GM23338 (cell line): ENCODE measurements around the gene RBL2. TPM values are rescaled to one million over a fixed set of nuclear protein-coding genes. Genes with fewer than 3 reads are reported as not detected.

Experiments used
- ATAC-seq: fragments of 200-7000 bp; cut with Tn5 transposase; 3 replicates; pipeline ENCODE4 v1.9.1; 2020
- DNase-seq: peaks from one replicate; pipeline ENCODE4 v3.0.0-alpha.2; 2015; ENCODE audit warnings: low spot score
- H2AFZ ChIP-seq: fragments of 200-600 bp; sonication (generic); 2 replicates; pipeline ENCODE4 v1.8.0; 2016; ENCODE audit warnings: antibody characterized with exemption, mild to moderate bottlenecking, moderate library complexity
- H3F3A ChIP-seq: fragments of 200-600 bp; sonication (generic); replicated peaks from 2 replicates; pipeline ENCODE4 v1.8.0; 2017; ENCODE audit warnings: antibody characterized with exemption, mixed run types, low read depth
- H3K27ac ChIP-seq: fragments of 200-600 bp; sonication (generic); 2 replicates; pipeline ENCODE4 v1.6.1; 2016; ENCODE audit warnings: low read depth
- H3K27me3 ChIP-seq: fragments of 200-600 bp; sonication (generic); 2 replicates; pipeline ENCODE4 v1.8.0; 2016; ENCODE audit warnings: mild to moderate bottlenecking, mixed run types, moderate library complexity; ENCODE audit not compliant: insufficient read depth
- H3K36me3 ChIP-seq: fragments of 200-600 bp; sonication (generic); 2 replicates; pipeline ENCODE4 v1.8.0; 2016; ENCODE audit warnings: mild to moderate bottlenecking; ENCODE audit not compliant: insufficient read depth
- H3K4me1 ChIP-seq: fragments of 200-600 bp; sonication (generic); 2 replicates; pipeline ENCODE4 v1.8.0; 2016; ENCODE audit warnings: mild to moderate bottlenecking, moderate library complexity; ENCODE audit not compliant: insufficient read depth
- H3K4me2 ChIP-seq: fragments of 200-600 bp; sonication (generic); 2 replicates; pipeline ENCODE4 v1.7.1; 2017; ENCODE audit warnings: mixed run types
- H3K4me3 ChIP-seq: fragments of 200-600 bp; sonication (generic); 2 replicates; pipeline ENCODE4 v1.6.1; 2016; ENCODE audit warnings: mixed run types
- H3K79me2 ChIP-seq: fragments of 200-600 bp; sonication (generic); replicated peaks from 2 replicates; pipeline ENCODE4 v1.8.0; 2017; ENCODE audit warnings: mild to moderate bottlenecking; ENCODE audit not compliant: insufficient read depth
- H3K9me2 ChIP-seq: fragments of 200-600 bp; sonication (generic); 2 replicates; pipeline ENCODE4 v1.8.0; 2017; ENCODE audit not compliant: insufficient read depth
- H4K20me1 ChIP-seq: fragments of 200-600 bp; sonication (generic); replicated peaks from 2 replicates; pipeline ENCODE4 v1.8.0; 2017; ENCODE audit warnings: mild to moderate bottlenecking; ENCODE audit not compliant: insufficient read depth
- H3K27ac Mint-ChIP-seq: 2 replicates; pipeline ENCODE4 v1.8.0; 2020; ENCODE audit warnings: inconsistent platforms, mild to moderate bottlenecking, moderate library complexity, mixed read lengths
- H3K27me3 Mint-ChIP-seq: 3 replicates; pipeline ENCODE4 v1.8.0; 2022; ENCODE audit warnings: low read depth, mild to moderate bottlenecking, moderate library complexity, mixed read lengths, inconsistent platforms; ENCODE audit not compliant: insufficient read depth, poor library complexity
- H3K36me3 Mint-ChIP-seq: 3 replicates; pipeline ENCODE4 v1.8.0; 2021; ENCODE audit warnings: low read depth, mild to moderate bottlenecking, inconsistent platforms, moderate library complexity, mixed read lengths
- H3K4me1 Mint-ChIP-seq: 3 replicates; pipeline ENCODE4 v1.8.0; 2020; ENCODE audit warnings: mild to moderate bottlenecking, inconsistent platforms, mixed read lengths
- H3K4me3 Mint-ChIP-seq: 3 replicates; pipeline ENCODE4 v1.8.0; 2021; ENCODE audit warnings: moderate library complexity, mild to moderate bottlenecking, inconsistent platforms, mixed read lengths
- H3K9me3 Mint-ChIP-seq: 3 replicates; pipeline ENCODE4 v1.8.0; 2020; ENCODE audit warnings: moderate library complexity, mild to moderate bottlenecking, inconsistent platforms, mixed read lengths
- CREB1 ChIP-seq: fragments of 250-450 bp; sonication (Bioruptor Pico); IDR thresholded peaks from 2 replicates; pipeline ENCODE4 v1.5.0; 2020; ENCODE audit warnings: low read depth, mild to moderate bottlenecking, moderate library complexity
- EZH2 ChIP-seq: fragments of 200-600 bp; sonication (generic); IDR thresholded peaks from one replicate; pipeline ENCODE4 v1.8.0; 2017; ENCODE audit warnings: antibody characterized with exemption, mild to moderate bottlenecking, low read depth; ENCODE audit not compliant: unreplicated experiment
- EZH2phosphoT487 ChIP-seq: fragments of 200-600 bp; sonication (generic); IDR thresholded peaks from one replicate; pipeline ENCODE4 v1.8.1; 2018; ENCODE audit warnings: antibody characterized with exemption; ENCODE audit not compliant: unreplicated experiment
- STAT1 ChIP-seq: IDR thresholded peaks from one replicate; pipeline ENCODE4 v1.6.1; 2016; ENCODE audit warnings: antibody characterized with exemption; ENCODE audit not compliant: unreplicated experiment
- ZNF331 ChIP-seq: fragments of 250-450 bp; sonication (Bioruptor Pico); IDR thresholded peaks from 2 replicates; pipeline ENCODE4 v1.5.0; 2020; ENCODE audit warnings: low read depth, mild to moderate bottlenecking, moderate library complexity
- polyA plus RNA-seq: library from polyadenylated mRNA; unstranded; fragments of >200 nt; fragmentation: Nextera tagmentation; extraction: Ambion mirVana; gene quantifications from 2 replicates; pipeline ENCODE4 v1.2.1, GENCODE V29; 2016
- total RNA-seq: library from RNA; depleted of rRNA; stranded (reverse); fragments of >200 nt; shearing (Covaris generic); gene quantifications from 2 replicates; pipeline ENCODE4 v1.2.3, GENCODE V29; 2014
- TF ChIP-seq, protein P1 (sequence below): fragments of 250-450 bp; sonication (Bioruptor Pico); IDR thresholded peaks from 2 replicates; pipeline ENCODE4 v1.5.0; 2020; ENCODE audit warnings: mild to moderate bottlenecking, moderate library complexity
- TF ChIP-seq, protein P2 (sequence below): IDR thresholded peaks from one replicate; pipeline ENCODE4 v1.6.1; 2018; ENCODE audit warnings: antibody characterized with exemption; ENCODE audit not compliant: unreplicated experiment

Gene RBL2
- total and polyA plus RNA-seq, 2 experiments from 2014 or later: 15.4 to 43.3 TPM

DNA sequence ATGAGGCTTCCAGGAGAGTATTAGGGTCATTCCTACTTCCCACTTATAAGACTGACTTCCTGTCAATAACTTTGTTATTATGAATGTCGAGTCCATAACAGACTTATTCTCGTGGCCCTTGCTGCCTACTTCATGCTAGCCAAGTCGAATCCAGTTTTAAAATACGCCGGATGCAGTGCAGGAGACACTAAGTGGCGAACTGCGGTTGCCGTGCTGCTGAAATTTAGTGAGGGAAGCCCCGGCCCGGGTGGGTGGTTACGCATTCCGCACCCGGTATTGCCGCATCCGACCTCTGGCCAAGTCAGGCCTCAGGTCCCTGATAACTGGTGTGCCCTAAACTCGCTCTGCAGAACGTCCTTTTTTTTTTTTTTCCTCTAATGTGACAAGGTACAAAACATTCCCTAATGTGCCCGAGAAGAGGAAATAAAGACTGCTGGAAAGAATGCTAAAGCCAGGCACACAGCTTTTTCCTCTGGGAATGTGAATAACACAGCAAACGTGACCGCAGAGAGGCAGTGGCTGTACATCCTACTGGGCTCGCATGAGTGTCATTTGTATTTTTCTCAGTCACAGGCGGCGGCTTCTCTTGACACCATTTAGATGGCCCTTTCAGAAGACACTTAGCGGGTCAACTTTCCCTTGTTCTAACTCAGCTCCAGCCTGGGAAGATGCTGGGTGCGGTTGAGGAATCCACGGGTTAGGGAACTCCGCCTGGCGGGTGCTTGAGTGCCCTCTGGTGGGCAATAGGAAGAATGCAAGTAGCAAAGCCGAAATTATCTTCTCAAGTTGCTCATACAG lies 75.8 kb downstream of the RBL2 start (continued):
- TF ChIP-seq, protein P1, sequence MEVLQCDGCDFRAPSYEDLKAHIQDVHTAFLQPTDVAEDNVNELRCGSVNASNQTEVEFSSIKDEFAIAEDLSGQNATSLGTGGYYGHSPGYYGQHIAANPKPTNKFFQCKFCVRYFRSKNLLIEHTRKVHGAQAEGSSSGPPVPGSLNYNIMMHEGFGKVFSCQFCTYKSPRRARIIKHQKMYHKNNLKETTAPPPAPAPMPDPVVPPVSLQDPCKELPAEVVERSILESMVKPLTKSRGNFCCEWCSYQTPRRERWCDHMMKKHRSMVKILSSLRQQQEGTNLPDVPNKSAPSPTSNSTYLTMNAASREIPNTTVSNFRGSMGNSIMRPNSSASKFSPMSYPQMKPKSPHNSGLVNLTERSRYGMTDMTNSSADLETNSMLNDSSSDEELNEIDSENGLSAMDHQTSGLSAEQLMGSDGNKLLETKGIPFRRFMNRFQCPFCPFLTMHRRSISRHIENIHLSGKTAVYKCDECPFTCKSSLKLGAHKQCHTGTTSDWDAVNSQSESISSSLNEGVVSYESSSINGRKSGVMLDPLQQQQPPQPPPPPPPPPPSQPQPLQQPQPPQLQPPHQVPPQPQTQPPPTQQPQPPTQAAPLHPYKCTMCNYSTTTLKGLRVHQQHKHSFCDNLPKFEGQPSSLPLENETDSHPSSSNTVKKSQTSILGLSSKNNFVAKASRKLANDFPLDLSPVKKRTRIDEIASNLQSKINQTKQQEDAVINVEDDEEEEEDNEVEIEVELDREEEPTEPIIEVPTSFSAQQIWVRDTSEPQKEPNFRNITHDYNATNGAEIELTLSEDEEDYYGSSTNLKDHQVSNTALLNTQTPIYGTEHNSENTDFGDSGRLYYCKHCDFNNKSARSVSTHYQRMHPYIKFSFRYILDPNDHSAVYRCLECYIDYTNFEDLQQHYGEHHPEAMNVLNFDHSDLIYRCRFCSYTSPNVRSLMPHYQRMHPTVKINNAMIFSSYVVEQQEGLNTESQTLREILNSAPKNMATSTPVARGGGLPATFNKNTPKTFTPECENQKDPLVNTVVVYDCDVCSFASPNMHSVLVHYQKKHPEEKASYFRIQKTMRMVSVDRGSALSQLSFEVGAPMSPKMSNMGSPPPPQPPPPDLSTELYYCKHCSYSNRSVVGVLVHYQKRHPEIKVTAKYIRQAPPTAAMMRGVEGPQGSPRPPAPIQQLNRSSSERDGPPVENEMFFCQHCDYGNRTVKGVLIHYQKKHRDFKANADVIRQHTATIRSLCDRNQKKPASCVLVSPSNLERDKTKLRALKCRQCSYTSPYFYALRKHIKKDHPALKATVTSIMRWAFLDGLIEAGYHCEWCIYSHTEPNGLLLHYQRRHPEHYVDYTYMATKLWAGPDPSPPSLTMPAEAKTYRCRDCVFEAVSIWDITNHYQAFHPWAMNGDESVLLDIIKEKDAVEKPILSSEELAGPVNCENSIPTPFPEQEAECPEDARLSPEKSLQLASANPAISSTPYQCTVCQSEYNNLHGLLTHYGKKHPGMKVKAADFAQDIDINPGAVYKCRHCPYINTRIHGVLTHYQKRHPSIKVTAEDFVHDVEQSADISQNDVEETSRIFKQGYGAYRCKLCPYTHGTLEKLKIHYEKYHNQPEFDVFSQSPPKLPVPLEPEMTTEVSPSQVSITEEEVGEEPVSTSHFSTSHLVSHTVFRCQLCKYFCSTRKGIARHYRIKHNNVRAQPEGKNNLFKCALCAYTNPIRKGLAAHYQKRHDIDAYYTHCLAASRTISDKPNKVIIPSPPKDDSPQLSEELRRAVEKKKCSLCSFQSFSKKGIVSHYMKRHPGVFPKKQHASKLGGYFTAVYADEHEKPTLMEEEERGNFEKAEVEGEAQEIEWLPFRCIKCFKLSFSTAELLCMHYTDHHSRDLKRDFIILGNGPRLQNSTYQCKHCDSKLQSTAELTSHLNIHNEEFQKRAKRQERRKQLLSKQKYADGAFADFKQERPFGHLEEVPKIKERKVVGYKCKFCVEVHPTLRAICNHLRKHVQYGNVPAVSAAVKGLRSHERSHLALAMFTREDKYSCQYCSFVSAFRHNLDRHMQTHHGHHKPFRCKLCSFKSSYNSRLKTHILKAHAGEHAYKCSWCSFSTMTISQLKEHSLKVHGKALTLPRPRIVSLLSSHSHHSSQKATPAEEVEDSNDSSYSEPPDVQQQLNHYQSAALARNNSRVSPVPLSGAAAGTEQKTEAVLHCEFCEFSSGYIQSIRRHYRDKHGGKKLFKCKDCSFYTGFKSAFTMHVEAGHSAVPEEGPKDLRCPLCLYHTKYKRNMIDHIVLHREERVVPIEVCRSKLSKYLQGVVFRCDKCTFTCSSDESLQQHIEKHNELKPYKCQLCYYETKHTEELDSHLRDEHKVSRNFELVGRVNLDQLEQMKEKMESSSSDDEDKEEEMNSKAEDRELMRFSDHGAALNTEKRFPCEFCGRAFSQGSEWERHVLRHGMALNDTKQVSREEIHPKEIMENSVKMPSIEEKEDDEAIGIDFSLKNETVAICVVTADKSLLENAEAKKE: 0 out of 2 replicates have a peak, but pooled peaks have one; percentile 52
- TF ChIP-seq CREB1 (CRISPR knock-in tag) (no peak), STAT1 (no peak), EZH2 (no peak), ZNF331 (CRISPR knock-in tag) (no peak), EZH2phosphoT487 (no peak)

DNA sequence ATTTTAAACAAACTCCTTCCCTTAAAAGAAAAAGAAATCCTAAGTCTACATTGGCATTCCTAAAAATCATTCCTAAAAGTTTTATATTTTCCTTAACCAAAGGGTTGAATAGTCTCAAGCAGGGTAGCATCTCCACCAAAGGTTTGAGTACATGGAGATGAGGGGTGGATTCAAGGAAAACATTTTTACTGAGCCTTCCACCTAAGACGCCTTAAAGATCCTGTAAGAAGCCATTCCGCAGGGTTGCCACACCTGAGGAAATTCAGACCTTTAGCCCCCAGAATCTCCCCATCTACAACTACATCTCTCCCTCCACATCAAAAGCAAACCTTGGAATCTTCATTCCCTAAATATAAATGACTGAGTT lies 76.4 kb downstream of the RBL2 start:
- peaks cover 28% of the 10 kb centered on the region for H3K9me3 Mint-ChIP-seq
- Histone ChIP-seq H3K79me2 (no peaks in the 10 kb centered on the region), H4K20me1 (no peaks in the 10 kb centered on the region), H3F3A (no peaks in the 10 kb centered on the region), H3K9me2 (peaks cover 3% of the 10 kb centered on the region), H3K27ac (no peak overlapping the region), H3K4me3 (no peak overlapping the region), H3K27me3 (no peaks in the 10 kb centered on the region), H3K36me3 (no peaks in the 10 kb centered on the region), H3K4me1 (peaks cover 3% of the 10 kb centered on the region; the same call in 1 of the 2 replicates), H2AFZ (peak overlapping the region; percentile 8; the same call in 1 of the 2 replicates), H3K4me2 (no peak overlapping the region)
- TF ChIP-seq, protein P2, sequence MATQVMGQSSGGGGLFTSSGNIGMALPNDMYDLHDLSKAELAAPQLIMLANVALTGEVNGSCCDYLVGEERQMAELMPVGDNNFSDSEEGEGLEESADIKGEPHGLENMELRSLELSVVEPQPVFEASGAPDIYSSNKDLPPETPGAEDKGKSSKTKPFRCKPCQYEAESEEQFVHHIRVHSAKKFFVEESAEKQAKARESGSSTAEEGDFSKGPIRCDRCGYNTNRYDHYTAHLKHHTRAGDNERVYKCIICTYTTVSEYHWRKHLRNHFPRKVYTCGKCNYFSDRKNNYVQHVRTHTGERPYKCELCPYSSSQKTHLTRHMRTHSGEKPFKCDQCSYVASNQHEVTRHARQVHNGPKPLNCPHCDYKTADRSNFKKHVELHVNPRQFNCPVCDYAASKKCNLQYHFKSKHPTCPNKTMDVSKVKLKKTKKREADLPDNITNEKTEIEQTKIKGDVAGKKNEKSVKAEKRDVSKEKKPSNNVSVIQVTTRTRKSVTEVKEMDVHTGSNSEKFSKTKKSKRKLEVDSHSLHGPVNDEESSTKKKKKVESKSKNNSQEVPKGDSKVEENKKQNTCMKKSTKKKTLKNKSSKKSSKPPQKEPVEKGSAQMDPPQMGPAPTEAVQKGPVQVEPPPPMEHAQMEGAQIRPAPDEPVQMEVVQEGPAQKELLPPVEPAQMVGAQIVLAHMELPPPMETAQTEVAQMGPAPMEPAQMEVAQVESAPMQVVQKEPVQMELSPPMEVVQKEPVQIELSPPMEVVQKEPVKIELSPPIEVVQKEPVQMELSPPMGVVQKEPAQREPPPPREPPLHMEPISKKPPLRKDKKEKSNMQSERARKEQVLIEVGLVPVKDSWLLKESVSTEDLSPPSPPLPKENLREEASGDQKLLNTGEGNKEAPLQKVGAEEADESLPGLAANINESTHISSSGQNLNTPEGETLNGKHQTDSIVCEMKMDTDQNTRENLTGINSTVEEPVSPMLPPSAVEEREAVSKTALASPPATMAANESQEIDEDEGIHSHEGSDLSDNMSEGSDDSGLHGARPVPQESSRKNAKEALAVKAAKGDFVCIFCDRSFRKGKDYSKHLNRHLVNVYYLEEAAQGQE: no peak
- DNase-seq: no peak
- H3K36me3 Mint-ChIP-seq: peaks cover 11% of the 10 kb centered on the region; the same call in 1 of the 3 replicates
- ATAC-seq: peak; percentile 36
- H3K27ac Mint-ChIP-seq: no peak overlapping the region
- peaks cover 7% of the 10 kb centered on the region; the same call in 2 of the 3 replicates for H3K4me1 Mint-ChIP-seq
- H3K4me3 Mint-ChIP-seq: no peak overlapping the region
- peaks cover 15% of the 10 kb centered on the region for H3K27me3 Mint-ChIP-seq
